GM12878 (cell line): ENCODE results near the gene RERE. TPM values are rescaled to one million over a fixed set of nuclear protein-coding genes. Genes with fewer than 3 reads are reported as not detected.

Source experiments
- BHLHE40 ChIP-seq, 2 experiments: fragments of 450-650 bp in 1 of 2; IDR thresholded peaks; 2 replicates each; pipeline ENCODE4 v1.6.1; 2011 to 2017; ENCODE audit warnings: low read depth in 2 of 2, borderline replicate concordance in 1 of 2, improper control_type of control experiment in 1 of 2, low read length in 1 of 2, mild to moderate bottlenecking in 1 of 2
- EP300 ChIP-seq, 2 experiments: fragments of 150-350 bp in 1 of 2; IDR thresholded peaks; 2 replicates each; pipeline ENCODE4 v1.6.1; 2011 to 2012; ENCODE audit warnings: low read depth in 2 of 2, low read length in 2 of 2, borderline replicate concordance in 1 of 2, improper control_type of control experiment in 1 of 2, inconsistent platforms in 1 of 2; ENCODE audit not compliant: control insufficient read depth in 1 of 2
- EZH2 ChIP-seq: IDR thresholded peaks from 2 replicates; pipeline ENCODE4 v1.6.1; 2012; ENCODE audit warnings: low read depth, mild to moderate bottlenecking, control low read depth, inconsistent platforms, low read length, borderline replicate concordance; ENCODE audit not compliant: control insufficient read depth
- JUNB ChIP-seq: IDR thresholded peaks from 2 replicates; pipeline ENCODE4 v1.6.1; 2016; ENCODE audit warnings: antibody characterized with exemption, mild to moderate bottlenecking
- JUND ChIP-seq: IDR thresholded peaks from 2 replicates; pipeline ENCODE4 v1.6.1; 2012; ENCODE audit warnings: low read depth, mild to moderate bottlenecking, low read length, improper control_type of control experiment, moderate library complexity
- NR2C2 ChIP-seq: IDR thresholded peaks from 2 replicates; pipeline ENCODE4 v1.6.1; 2011; ENCODE audit warnings: borderline replicate concordance, low read depth; ENCODE audit not compliant: control insufficient read depth, insufficient read length
- PBX3 ChIP-seq: IDR thresholded peaks from 2 replicates; pipeline ENCODE4 v1.6.1; 2011; ENCODE audit warnings: mild to moderate bottlenecking, low read depth, low read length, moderate library complexity; ENCODE audit not compliant: insufficient replicate concordance
- POU2F2 ChIP-seq: IDR thresholded peaks from 3 replicates; pipeline ENCODE4 v1.6.1; 2011; ENCODE audit warnings: low read depth, mild to moderate bottlenecking, low read length, borderline replicate concordance
- RBBP5 ChIP-seq: fragments of 200-600 bp; sonication (generic); conservative IDR thresholded peaks from 2 replicates; pipeline ENCODE4 v1.6.1; 2016
- SMAD1 ChIP-seq: fragments of 450-650 bp; IDR thresholded peaks from 2 replicates; pipeline ENCODE4 v1.6.1; 2018; ENCODE audit warnings: mild to moderate bottlenecking, low read depth; ENCODE audit not compliant: partially characterized antibody
- polyA plus RNA-seq, 11 experiments: library from polyadenylated mRNA; depleted of rRNA in 4 of 11; unstranded in 6 of 11; stranded (reverse) in 5 of 11; fragments of >200 nt; fragmentation: Nextera tagmentation in 4 of 11; fragmentation: Illumina TruSeq in 1 of 11; extraction: Ambion mirVana in 4 of 11; extraction: Trizol in 1 of 11; gene quantifications; 1 replicate in 1 of 11; 2 replicates in 10 of 11; pipeline versions ENCODE4 v1.2.1 to v1.2.3, GENCODE V29; 2011 to 2016; ENCODE audit warnings: inconsistent platforms in 2 of 11, missing spikeins in 2 of 11, low read depth in 1 of 11
- total RNA-seq, 4 experiments: library from RNA; depleted of rRNA in 3 of 4; stranded (reverse); fragments of >200 nt in 3 of 4; fragmentation: Illumina TruSeq in 1 of 4; extraction: Trizol in 1 of 4; gene quantifications; 2 replicates each; pipeline versions ENCODE4 v1.2.1 to v1.2.3, GENCODE V29; 2013 to 2021
- TF ChIP-seq, protein P1 (sequence below): IDR thresholded peaks from 2 replicates; pipeline ENCODE4 v1.6.1; 2012; ENCODE audit warnings: low read depth, low read length, improper control_type of control experiment
- TF ChIP-seq, protein P2 (sequence below): fragments of 450-650 bp; IDR thresholded peaks from 2 replicates; pipeline ENCODE4 v1.6.1; 2017; ENCODE audit warnings: mild to moderate bottlenecking, moderate library complexity

Gene RERE
- total and polyA plus RNA-seq, 10 of the 15 experiments (the other 5 are each of a cell fraction or from before 2014, with no cell fraction given) = 5.2 to 60.5 (median 20.2) TPM

GRCh38 chr1:8604041-8604945, 213.1 kb downstream of the RERE start (continued):
- TF ChIP-seq, protein P1, sequence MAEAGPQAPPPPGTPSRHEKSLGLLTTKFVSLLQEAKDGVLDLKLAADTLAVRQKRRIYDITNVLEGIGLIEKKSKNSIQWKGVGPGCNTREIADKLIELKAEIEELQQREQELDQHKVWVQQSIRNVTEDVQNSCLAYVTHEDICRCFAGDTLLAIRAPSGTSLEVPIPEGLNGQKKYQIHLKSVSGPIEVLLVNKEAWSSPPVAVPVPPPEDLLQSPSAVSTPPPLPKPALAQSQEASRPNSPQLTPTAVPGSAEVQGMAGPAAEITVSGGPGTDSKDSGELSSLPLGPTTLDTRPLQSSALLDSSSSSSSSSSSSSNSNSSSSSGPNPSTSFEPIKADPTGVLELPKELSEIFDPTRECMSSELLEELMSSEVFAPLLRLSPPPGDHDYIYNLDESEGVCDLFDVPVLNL = no peak
- TF ChIP-seq POU2F2 (peak; percentile 76; the same call in 2 of the 3 replicates), NR2C2 (no peak), RBBP5 (no peak), JUNB (peak; percentile 96), BHLHE40 (IDR thresholded peaks at IDR 0.05; ENCODE audit: borderline replicate concordance in 1 of 2, low read depth in 2 of 2, low read length in 1 of 2) (peak; percentile 97 to 99), EZH2 (no peak), JUND (peak; percentile 82; the same call in 1 of the 2 replicates), PBX3 (no peak), EP300 (IDR thresholded peaks at IDR 0.05; ENCODE audit: borderline replicate concordance in 1 of 2, control insufficient read depth in 1 of 2, low read depth in 2 of 2, low read length in 2 of 2) (peak in 1 of 2 experiments; percentile 58; a peak in 1 of 4 replicates), SMAD1 (peak; percentile 26)
- TF ChIP-seq, protein P2, sequence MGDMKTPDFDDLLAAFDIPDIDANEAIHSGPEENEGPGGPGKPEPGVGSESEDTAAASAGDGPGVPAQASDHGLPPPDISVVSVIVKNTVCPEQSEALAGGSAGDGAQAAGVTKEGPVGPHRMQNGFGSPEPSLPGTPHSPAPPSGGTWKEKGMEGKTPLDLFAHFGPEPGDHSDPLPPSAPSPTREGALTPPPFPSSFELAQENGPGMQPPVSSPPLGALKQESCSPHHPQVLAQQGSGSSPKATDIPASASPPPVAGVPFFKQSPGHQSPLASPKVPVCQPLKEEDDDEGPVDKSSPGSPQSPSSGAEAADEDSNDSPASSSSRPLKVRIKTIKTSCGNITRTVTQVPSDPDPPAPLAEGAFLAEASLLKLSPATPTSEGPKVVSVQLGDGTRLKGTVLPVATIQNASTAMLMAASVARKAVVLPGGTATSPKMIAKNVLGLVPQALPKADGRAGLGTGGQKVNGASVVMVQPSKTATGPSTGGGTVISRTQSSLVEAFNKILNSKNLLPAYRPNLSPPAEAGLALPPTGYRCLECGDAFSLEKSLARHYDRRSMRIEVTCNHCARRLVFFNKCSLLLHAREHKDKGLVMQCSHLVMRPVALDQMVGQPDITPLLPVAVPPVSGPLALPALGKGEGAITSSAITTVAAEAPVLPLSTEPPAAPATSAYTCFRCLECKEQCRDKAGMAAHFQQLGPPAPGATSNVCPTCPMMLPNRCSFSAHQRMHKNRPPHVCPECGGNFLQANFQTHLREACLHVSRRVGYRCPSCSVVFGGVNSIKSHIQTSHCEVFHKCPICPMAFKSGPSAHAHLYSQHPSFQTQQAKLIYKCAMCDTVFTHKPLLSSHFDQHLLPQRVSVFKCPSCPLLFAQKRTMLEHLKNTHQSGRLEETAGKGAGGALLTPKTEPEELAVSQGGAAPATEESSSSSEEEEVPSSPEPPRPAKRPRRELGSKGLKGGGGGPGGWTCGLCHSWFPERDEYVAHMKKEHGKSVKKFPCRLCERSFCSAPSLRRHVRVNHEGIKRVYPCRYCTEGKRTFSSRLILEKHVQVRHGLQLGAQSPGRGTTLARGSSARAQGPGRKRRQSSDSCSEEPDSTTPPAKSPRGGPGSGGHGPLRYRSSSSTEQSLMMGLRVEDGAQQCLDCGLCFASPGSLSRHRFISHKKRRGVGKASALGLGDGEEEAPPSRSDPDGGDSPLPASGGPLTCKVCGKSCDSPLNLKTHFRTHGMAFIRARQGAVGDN = no peak
